HepG2 (cell line): ENCODE measurements around the gene PSD4. TPM values are rescaled to one million over a fixed set of nuclear protein-coding genes. Genes with fewer than 3 reads are reported as not detected.

ENCODE experiments used
- BRCA1 ChIP-seq: sonication (generic); formaldehyde crosslinking; IDR thresholded peaks from 2 replicates; pipeline ENCODE4 v1.4.0; 2020; ENCODE audit warnings: missing genetic modification reagents
- CCAR2 ChIP-seq: fragments of 200-400 bp; formaldehyde crosslinking; optimal IDR thresholded peaks from 2 replicates; pipeline ENCODE3; 2018; ENCODE audit warnings: low read depth, mild to moderate bottlenecking, low read length, moderate library complexity
- GTF3A ChIP-seq: sonication (generic); formaldehyde crosslinking; conservative IDR thresholded peaks from 2 replicates; pipeline ENCODE4 v1.4.0; 2020; ENCODE audit warnings: mild to moderate bottlenecking, missing genetic modification reagents
- HNF4G ChIP-seq, 2 experiments: sonication (generic) in 1 of 2; formaldehyde crosslinking in 1 of 2; IDR thresholded peaks; 2 replicates each; pipeline versions ENCODE4 v1.4.0 to v1.6.1; 2011 to 2020; ENCODE audit warnings: borderline replicate concordance in 2 of 2, low read depth in 2 of 2, mild to moderate bottlenecking in 2 of 2, low read length in 1 of 2, missing genetic modification reagents in 1 of 2, moderate library complexity in 1 of 2
- KDM3A ChIP-seq: IDR thresholded peaks from 2 replicates; pipeline ENCODE4 v1.6.1; 2018; ENCODE audit warnings: low read depth, missing compliant biosample characterization
- MBNL3 ChIP-seq: fragments of 250-450 bp; sonication (Bioruptor Pico); conservative IDR thresholded peaks from 2 replicates; pipeline ENCODE4 v1.8.0; 2022; ENCODE audit warnings: mild to moderate bottlenecking, inconsistent platforms
- NCOA5 ChIP-seq: sonication (generic); formaldehyde crosslinking; IDR thresholded peaks from 2 replicates; pipeline ENCODE4 v1.4.0; 2020; ENCODE audit warnings: missing genetic modification reagents
- NCOR1 ChIP-seq: fragments of 200-600 bp; sonication (generic); IDR thresholded peaks from 2 replicates; pipeline ENCODE4 v1.7.0; 2017; ENCODE audit warnings: antibody characterized with exemption, low read length, borderline replicate concordance
- NFIC ChIP-seq: IDR thresholded peaks from 2 replicates; pipeline ENCODE4 v1.6.1; 2012; ENCODE audit warnings: mild to moderate bottlenecking, low read length, inconsistent platforms
- TSC22D2 ChIP-seq: sonication (generic); formaldehyde crosslinking; IDR thresholded peaks from 2 replicates; pipeline ENCODE4 v1.5.1; 2020; ENCODE audit warnings: missing genetic modification reagents, mild to moderate bottlenecking, borderline replicate concordance
- XBP1 ChIP-seq: sonication (generic); formaldehyde crosslinking; IDR thresholded peaks from 2 replicates; pipeline ENCODE4 v1.5.0; 2020; ENCODE audit warnings: missing genetic modification reagents
- ZC3H4 ChIP-seq: sonication (generic); formaldehyde crosslinking; IDR thresholded peaks from 2 replicates; pipeline ENCODE4 v1.4.0; 2020; ENCODE audit warnings: missing genetic modification reagents, borderline replicate concordance
- ZFP37 ChIP-seq: sonication (generic); formaldehyde crosslinking; IDR thresholded peaks from 2 replicates; pipeline ENCODE4 v1.4.0; 2020; ENCODE audit warnings: missing genetic modification reagents, borderline replicate concordance
- ZGPAT ChIP-seq: IDR thresholded peaks from 2 replicates; pipeline ENCODE4 v1.6.1; 2016; ENCODE audit warnings: mild to moderate bottlenecking
- ZHX1 ChIP-seq: sonication (generic); formaldehyde crosslinking; IDR thresholded peaks from 2 replicates; pipeline ENCODE4 v1.8.1; 2022; ENCODE audit warnings: low read depth, mild to moderate bottlenecking, missing genetic modification reagents
- ZNF207 ChIP-seq: fragments of 450-650 bp; IDR thresholded peaks from 2 replicates; pipeline ENCODE4 v1.6.1; 2016; ENCODE audit warnings: antibody characterized with exemption, borderline replicate concordance
- ZNF224 ChIP-seq: sonication (generic); formaldehyde crosslinking; IDR thresholded peaks from 2 replicates; pipeline ENCODE4 v1.5.0; 2020; ENCODE audit warnings: mild to moderate bottlenecking, missing genetic modification reagents
- ZNF468 ChIP-seq: sonication (generic); formaldehyde crosslinking; IDR thresholded peaks from 2 replicates; pipeline ENCODE4 v1.8.0; 2022; ENCODE audit warnings: mild to moderate bottlenecking, moderate library complexity, missing genetic modification reagents
- ZZZ3 ChIP-seq: sonication (generic); formaldehyde crosslinking; IDR thresholded peaks from 2 replicates; pipeline ENCODE4 v1.4.0; 2020; ENCODE audit warnings: missing genetic modification reagents, mild to moderate bottlenecking, borderline replicate concordance
- polyA plus RNA-seq, 8 experiments: library from polyadenylated mRNA; depleted of rRNA in 3 of 8; stranded (reverse) in 7 of 8; unstranded in 1 of 8; fragments of >200 nt; fragmentation: Illumina TruSeq in 4 of 8; extraction: Trizol in 4 of 8; gene quantifications; 2 replicates each; pipeline versions ENCODE4 v1.2.1 to v1.2.3, GENCODE V29; 2011 to 2016; ENCODE audit warnings: low read depth in 4 of 8, missing spikeins in 1 of 8, mixed read lengths in 1 of 8; ENCODE audit not compliant: insufficient read depth in 1 of 8
- total RNA-seq, 5 experiments: library from RNA; depleted of rRNA; stranded (reverse); fragments of >200 nt; fragmentation: Illumina TruSeq; extraction: Trizol; gene quantifications; 2 replicates each; pipeline ENCODE4 v1.2.3, GENCODE V29; 2016; ENCODE audit warnings: low read depth in 1 of 5
- TF ChIP-seq, protein P1 (sequence below): sonication (generic); formaldehyde crosslinking; IDR thresholded peaks from 2 replicates; pipeline ENCODE4 v1.5.1; 2020; ENCODE audit warnings: mild to moderate bottlenecking, missing genetic modification reagents

Gene PSD4
- total and polyA plus RNA-seq, 2 of the 13 experiments (the other 11 are each of a cell fraction or from before 2014, with no cell fraction given): 5.8 to 9.4 TPM

DNA sequence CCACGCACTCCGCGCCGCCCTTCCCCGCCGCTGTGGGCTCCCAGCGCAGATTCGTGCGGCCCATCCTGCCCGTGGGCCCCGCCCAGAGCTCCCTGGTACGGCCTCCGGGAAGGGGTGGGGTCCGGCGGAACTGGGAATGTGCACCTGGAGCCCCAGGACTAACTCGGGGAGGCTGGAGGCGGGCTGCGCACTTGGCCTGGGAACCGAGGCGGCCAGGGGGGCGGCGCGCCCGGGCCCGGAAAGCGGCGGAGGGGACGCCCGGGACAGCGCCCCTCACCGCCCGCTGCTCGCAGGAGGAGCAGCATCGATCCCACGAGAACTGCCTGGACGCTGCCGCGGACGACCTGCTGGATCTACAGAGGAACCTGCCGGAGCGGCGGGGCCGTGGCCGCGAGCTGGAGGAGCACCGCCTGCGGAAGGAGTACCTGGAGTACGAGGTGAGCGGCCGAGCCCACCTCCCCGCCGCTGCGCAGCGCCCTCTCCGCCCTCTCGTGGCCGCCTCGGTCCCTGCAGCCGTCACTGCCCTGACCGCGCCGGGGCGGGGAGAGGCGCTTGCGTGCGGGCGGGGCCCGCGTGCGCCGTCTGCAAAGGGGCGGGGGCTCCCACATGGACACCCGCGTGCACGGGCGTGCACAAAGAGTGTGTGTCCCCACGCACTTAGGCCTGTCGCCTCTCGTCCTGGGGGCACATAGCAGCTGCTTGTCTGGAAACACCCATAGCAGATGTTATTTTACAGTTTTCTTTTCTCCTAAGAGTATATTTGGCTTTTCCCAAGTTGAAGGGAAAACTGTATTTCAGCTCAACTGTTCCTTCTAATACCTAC lies 25.2 kb downstream of the PSD4 start (continued):
- peak; percentile 74 for TF ChIP-seq ZHX1
- TF ChIP-seq ZZZ3 (CRISPR knock-in tag): no peak; the same call in 1 of the 2 replicates
- 0 out of 2 replicates have a peak, but pooled peaks have one; percentile 74 for TF ChIP-seq ZNF224
- no peak for TF ChIP-seq ZC3H4 (CRISPR knock-in tag)
- TF ChIP-seq TSC22D2 (CRISPR knock-in tag): peak; percentile 71; the same call in 1 of the 2 replicates
- TF ChIP-seq NFIC: no peak
- TF ChIP-seq, protein P1, sequence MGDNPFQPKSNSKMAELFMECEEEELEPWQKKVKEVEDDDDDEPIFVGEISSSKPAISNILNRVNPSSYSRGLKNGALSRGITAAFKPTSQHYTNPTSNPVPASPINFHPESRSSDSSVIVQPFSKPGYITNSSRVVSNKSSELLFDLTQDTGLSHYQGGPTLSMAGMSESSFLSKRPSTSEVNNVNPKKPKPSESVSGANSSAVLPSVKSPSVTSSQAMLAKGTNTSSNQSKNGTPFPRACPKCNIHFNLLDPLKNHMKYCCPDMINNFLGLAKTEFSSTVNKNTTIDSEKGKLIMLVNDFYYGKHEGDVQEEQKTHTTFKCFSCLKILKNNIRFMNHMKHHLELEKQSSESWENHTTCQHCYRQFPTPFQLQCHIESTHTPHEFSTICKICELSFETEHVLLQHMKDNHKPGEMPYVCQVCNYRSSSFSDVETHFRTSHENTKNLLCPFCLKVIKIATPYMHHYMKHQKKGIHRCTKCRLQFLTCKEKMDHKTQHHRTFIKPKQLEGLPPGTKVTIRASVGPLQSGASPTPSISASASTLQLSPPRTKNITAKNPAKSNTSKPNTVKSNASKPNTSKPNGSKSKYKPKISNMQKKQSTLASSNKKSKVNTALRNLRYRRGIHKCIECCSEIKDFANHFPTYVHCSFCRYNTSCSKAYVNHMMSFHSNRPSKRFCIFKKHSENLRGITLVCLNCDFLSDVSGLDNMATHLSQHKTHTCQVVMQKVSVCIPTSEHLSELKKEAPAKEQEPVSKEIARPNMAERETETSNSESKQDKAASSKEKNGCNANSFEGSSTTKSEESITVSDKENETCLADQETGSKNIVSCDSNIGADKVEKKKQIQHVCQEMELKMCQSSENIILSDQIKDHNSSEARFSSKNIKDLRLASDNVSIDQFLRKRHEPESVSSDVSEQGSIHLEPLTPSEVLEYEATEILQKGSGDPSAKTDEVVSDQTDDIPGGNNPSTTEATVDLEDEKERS (CRISPR knock-in tag): no peak
- TF ChIP-seq KDM3A (CRISPR knock-in tag): peak; percentile 46; the same call in 1 of the 2 replicates
- no peak; the same call in 1 of the 2 replicates for TF ChIP-seq MBNL3 (CRISPR knock-in tag)
- no peak for TF ChIP-seq ZNF207
- TF ChIP-seq NCOR1: no peak
- TF ChIP-seq HNF4G (IDR thresholded peaks at IDR 0.05; ENCODE audit: borderline replicate concordance, low read depth, low read length): no peak
- TF ChIP-seq HNF4G (CRISPR knock-in tag; IDR thresholded peaks at IDR 0.05; ENCODE audit: borderline replicate concordance, low read depth): no peak; the same call in 1 of the 2 replicates
- no peak for TF ChIP-seq ZFP37
- TF ChIP-seq BRCA1 (CRISPR knock-in tag): no peak
- TF ChIP-seq NCOA5 (CRISPR knock-in tag): no peak
- TF ChIP-seq GTF3A: 0 out of 2 replicates have a peak, but pooled peaks have one; percentile 56
- no peak for TF ChIP-seq CCAR2
- TF ChIP-seq XBP1 (CRISPR knock-in tag): no peak
- TF ChIP-seq ZNF468 (CRISPR knock-in tag): 0 out of 2 replicates have a peak, but pooled peaks have one; percentile 22
- peak; percentile 93 for TF ChIP-seq ZGPAT (CRISPR knock-in tag)
